Measurements from ENCODE around the gene AAMP.
A peak's percentile ranks its signal among the peaks of the same experiment; 100 is the strongest.

AAMP gene

GRCh38 chr2:218218268-218219185 lies 51.4 kb downstream of the AAMP start:
- DNase-seq: no peak

GRCh38 chr2:218217360-218218267 lies 52.3 kb downstream of the AAMP start:
- no peak for DNase-seq

- peak; percentile 51 for DNase-seq
Measured at GRCh38 chr2:218216674-218217359, 53.1 kb downstream of the AAMP start, which contains the start of gene ARPC2. TSS of gene ARPC2 (plus strand) at chr2:218217189. CDS start at chr2:218217471, 282 bp downstream.

- DNase-seq: no peak
Measured at GRCh38 chr2:218216336-218216673, 53.6 kb downstream of the AAMP start.
